DND-41 (cell line): ENCODE data around the gene LHPP.

Experiments
- ATAC-seq: fragments of 200-7000 bp; cut with Tn5 transposase; 3 replicates; pipeline ENCODE4 v1.9.1; 2021; ENCODE audit warnings: low read depth; ENCODE audit not compliant: insufficient read depth
- DNase-seq: peaks from one replicate; pipeline ENCODE4 v3.0.0-alpha.2; 2020
- H2AFZ ChIP-seq: 2 replicates; pipeline ENCODE4 v1.6.0; 2012; ENCODE audit warnings: low read depth, low read length
- H3K27ac ChIP-seq: 2 replicates; pipeline ENCODE4 v1.5.1; 2012; ENCODE audit warnings: low read length, inconsistent platforms
- H3K27me3 ChIP-seq: fragments of 200-600 bp; sonication (generic); 2 replicates; pipeline ENCODE4 v1.6.0; 2012; ENCODE audit warnings: low read length, mild to moderate bottlenecking, inconsistent platforms; ENCODE audit not compliant: insufficient read depth, poor library complexity
- H3K36me3 ChIP-seq: 2 replicates; pipeline ENCODE4 v1.5.1; 2012; ENCODE audit warnings: low read length, inconsistent platforms; ENCODE audit not compliant: insufficient read depth
- H3K4me1 ChIP-seq: 2 replicates; pipeline ENCODE4 v1.5.1; 2012; ENCODE audit warnings: mild to moderate bottlenecking, low read length; ENCODE audit not compliant: insufficient read depth
- H3K4me2 ChIP-seq: 2 replicates; pipeline ENCODE4 v1.6.0; 2012; ENCODE audit warnings: mild to moderate bottlenecking, moderate library complexity, low read length, inconsistent platforms; ENCODE audit not compliant: insufficient read depth
- H3K4me3 ChIP-seq, 2 experiments: fragments of 200-600 bp in 1 of 2; shearing (Covaris generic) in 1 of 2; 2 replicates each; pipeline ENCODE4 v1.5.1; 2012 to 2016; ENCODE audit warnings: inconsistent platforms in 2 of 2, low read length in 2 of 2, mild to moderate bottlenecking in 2 of 2, low read depth in 1 of 2, moderate library complexity in 1 of 2
- H3K79me2 ChIP-seq: 2 replicates; pipeline ENCODE4 v1.6.0; 2012; ENCODE audit warnings: low read length, inconsistent platforms; ENCODE audit not compliant: insufficient read depth
- H3K9ac ChIP-seq: 2 replicates; pipeline ENCODE4 v1.6.0; 2012; ENCODE audit warnings: low read depth, mild to moderate bottlenecking, inconsistent platforms, low read length, moderate library complexity
- H3K9me3 ChIP-seq: 2 replicates; pipeline ENCODE4 v1.5.1; 2012; ENCODE audit warnings: low read length, moderate library complexity, mild to moderate bottlenecking, inconsistent platforms; ENCODE audit not compliant: insufficient read depth, severe bottlenecking
- H4K20me1 ChIP-seq: 2 replicates; pipeline ENCODE4 v1.6.0; 2012; ENCODE audit warnings: low read length; ENCODE audit not compliant: insufficient read depth
- CTCF ChIP-seq: IDR thresholded peaks from 2 replicates; pipeline ENCODE4 v1.5.1; 2012; ENCODE audit warnings: borderline replicate concordance, low read length, moderate library complexity, mild to moderate bottlenecking; ENCODE audit not compliant: poor library complexity, severe bottlenecking; ENCODE audit errors: extremely low read depth
- EZH2 ChIP-seq: IDR thresholded peaks from 3 replicates; pipeline ENCODE4 v1.6.1; 2012; ENCODE audit warnings: borderline replicate concordance, low read depth, mild to moderate bottlenecking, moderate library complexity, low read length, inconsistent platforms; ENCODE audit not compliant: severe bottlenecking

LHPP gene

GRCh38 chr10:124425227-124425962, 36.2 kb upstream of the LHPP start:
- no peak overlapping the region for H3K4me2 ChIP-seq
- no peak overlapping the region for H2AFZ ChIP-seq
- H3K4me3 ChIP-seq, result no peak overlapping the region
- H3K79me2 ChIP-seq, result no peaks in the 10 kb centered on the region
- no peaks in the 10 kb centered on the region for H3K4me1 ChIP-seq
- TF ChIP-seq CTCF, result no peak
- TF ChIP-seq EZH2, result no peak
- no peaks in the 10 kb centered on the region for H3K9me3 ChIP-seq
- H4K20me1 ChIP-seq, result no peaks in the 10 kb centered on the region
- H3K9ac ChIP-seq, result no peak overlapping the region
- no peak overlapping the region for H3K27ac ChIP-seq
- H3K36me3 ChIP-seq, result no peaks in the 10 kb centered on the region
- DNase-seq (no peak), ATAC-seq (no peak)
- H3K27me3 ChIP-seq, result peaks cover 12% of the 10 kb centered on the region

DNA sequence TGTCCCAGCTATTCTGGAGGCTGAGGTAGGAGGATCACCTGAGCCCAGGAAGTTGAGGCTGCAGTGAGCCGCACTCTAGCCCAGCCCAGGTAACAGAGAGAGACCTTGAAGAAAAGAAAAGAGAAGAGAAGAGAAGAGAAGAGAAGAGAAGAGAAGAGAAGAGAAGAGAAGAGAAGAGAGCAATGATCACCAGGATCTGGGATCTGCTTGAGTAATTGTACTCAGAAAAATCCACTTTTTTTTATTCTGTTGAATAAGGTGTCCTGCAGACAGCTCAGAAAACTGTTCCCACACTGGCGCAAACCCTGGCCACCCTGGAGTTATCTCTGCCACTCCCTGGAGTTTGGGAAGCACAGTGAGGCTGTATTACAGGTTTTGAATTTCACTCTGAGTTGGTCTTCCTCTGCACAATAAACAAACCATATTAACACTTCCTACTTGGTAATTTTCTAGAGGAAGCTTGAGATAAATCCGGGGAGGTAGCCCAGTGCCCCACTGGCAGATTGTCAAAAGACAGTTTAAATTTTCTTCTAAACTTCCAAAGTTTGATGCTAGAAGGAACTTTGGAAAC, 33.3 kb upstream of the LHPP start:
- Histone ChIP-seq H3K4me2 (no peak overlapping the region), H4K20me1 (no peaks in the 10 kb centered on the region), H3K27ac (no peak overlapping the region), H3K79me2 (no peaks in the 10 kb centered on the region), H3K9me3 (no peaks in the 10 kb centered on the region), H3K4me3 (no peak overlapping the region), H3K27me3 (peaks cover 6% of the 10 kb centered on the region), H3K36me3 (no peaks in the 10 kb centered on the region), H2AFZ (no peak overlapping the region), H3K4me1 (no peaks in the 10 kb centered on the region), H3K9ac (no peak overlapping the region)
- no peak for DNase-seq
- TF ChIP-seq EZH2 (no peak), CTCF (no peak)
- ATAC-seq, result no peak

- Histone ChIP-seq H3K4me2 (no peak overlapping the region), H3K36me3 (no peaks in the 10 kb centered on the region), H4K20me1 (no peaks in the 10 kb centered on the region), H3K9ac (no peak overlapping the region), H3K4me1 (no peaks in the 10 kb centered on the region), H3K27ac (no peak overlapping the region), H3K27me3 (peaks cover 6% of the 10 kb centered on the region), H3K4me3 (no peak overlapping the region), H3K79me2 (no peaks in the 10 kb centered on the region), H2AFZ (no peak overlapping the region), H3K9me3 (no peaks in the 10 kb centered on the region)
- DNase-seq (no peak), ATAC-seq (no peak)
- TF ChIP-seq CTCF (no peak), EZH2 (no peak)
These were observed 32.0 kb upstream of the LHPP start for GRCh38 chr10:124429576-124429975.
